HG03354 (cell line): ENCODE measurements around the gene HOXC9.

Experiments used
- ATAC-seq: cut with Tn5 transposase; IDR thresholded peaks from one replicate; pipeline ENCODE4 v1.9.1; 2021; ENCODE audit warnings: mild to moderate bottlenecking; ENCODE audit not compliant: unreplicated experiment, poor library complexity, severe bottlenecking

The HOXC9 gene

GRCh38 chr12:53985692-53985993 is 14.3 kb upstream of the HOXC9 start:
- no peak for ATAC-seq

- ATAC-seq: no peak
These were observed 13.8 kb upstream of the HOXC9 start for GRCh38 chr12:53985994-53986685.

DNA sequence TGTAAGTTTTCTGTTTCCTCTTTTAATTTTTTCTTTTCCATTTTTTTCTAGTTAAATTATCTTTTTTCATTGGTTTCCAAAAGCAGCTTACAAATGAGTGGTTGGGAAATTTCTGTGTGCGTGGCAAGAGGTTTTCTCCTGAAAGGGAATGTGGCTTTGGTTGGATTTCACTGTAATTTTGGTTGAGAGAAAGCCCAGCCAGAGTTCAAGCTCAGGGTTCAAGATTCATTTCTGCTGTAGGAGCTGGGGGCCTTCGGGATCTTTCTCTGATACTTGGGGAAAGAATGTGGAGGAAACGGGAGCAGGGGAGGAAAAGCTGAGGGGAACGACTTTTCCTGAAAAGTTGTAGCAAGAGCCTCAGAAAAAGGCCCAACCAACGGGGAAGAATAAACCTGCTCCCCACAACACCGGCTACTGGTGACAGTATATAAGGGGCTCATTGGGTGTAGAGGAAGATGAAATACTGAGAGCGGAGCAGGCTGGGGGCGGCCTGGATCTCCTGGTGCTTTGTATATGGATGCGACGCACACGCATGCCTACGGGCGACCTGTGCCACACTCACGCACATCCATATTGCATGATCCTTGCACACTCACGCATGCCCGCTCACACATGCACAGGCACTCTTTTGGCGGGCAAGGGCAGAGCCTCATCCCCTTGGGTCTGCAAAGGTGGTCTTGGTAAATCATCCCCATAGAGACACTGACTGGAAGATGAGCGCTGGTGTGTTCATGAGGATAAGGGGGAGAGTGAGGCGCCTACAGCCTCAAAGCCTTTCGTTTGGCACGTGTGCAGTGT is 13.1 kb upstream of the HOXC9 start:
- no peak for ATAC-seq

GRCh38 chr12:53987787-53988230 is 12.2 kb upstream of the HOXC9 start:
- ATAC-seq: no peak

DNA sequence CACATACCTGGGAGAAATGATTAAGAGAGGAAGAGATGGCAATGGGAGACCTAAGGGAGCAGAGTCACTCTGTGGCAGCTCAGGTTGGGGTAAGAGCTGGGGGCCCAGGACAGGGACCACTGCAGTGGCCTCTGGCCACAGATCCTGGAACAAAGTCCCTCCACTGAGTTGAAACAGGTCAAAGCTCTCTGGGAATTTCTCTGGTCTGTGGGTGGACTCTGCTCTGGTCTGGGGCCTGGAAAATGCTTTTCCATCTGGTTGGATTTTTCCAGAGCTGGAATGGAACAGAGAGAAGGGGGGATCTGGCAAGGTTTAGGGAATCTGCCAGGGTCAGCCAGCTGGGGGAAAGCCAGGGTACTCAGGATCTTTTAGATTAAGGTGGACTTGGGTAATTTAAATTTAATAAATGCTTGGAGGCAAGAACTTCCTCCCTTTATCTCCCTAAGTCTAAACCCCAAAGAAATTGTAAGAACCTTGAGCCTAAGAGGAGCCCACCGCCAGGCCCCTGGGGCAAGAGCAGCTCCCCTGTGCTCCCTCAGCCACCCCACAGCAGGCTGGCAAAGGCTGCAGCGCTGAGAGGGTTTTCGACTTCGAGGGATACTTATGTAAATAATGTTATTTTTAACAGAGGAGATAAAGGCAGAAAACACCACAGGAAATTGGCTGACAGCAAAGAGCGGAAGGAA is 11.3 kb upstream of the HOXC9 start:
- ATAC-seq: no peak

- no peak for ATAC-seq
These were observed 10.5 kb upstream of the HOXC9 start for GRCh38 chr12:53989227-53990113.

DNA sequence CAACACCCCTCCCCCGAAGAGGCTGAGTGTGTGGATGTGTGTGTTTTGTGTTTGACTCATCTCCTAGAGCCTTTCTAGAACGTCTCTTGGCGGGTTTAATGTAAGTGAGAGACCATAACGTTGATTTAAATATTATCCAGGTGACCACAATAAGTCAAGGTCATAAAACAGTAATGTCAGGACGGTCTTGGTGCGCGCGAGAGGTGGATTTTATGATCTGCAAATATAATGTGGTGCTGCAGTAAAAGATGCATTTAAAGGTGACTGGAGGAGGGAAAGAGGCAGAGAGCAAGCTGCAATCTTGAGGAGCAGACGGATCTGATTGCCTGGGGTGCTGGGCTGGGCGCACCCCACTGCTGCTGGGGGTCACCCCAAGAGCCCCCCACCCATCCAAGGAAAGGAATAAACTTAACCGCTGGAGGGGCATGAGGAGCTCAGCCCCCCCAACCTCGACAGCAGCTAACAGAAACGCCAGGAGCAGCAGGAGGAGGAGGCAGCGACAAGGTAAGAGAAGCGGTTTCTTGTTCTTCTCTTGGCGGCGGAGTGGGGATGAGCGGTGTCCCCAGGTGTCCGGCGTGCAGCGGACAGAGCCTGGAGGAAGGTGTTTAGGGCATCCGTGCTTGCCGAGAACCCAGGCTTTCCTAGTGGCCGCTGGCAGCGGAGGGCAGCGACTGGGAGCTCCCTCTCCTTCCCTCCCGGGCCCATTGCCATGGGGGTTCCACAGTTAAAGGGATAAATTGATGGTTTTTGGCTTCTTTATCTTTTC is 9.5 kb upstream of the HOXC9 start:
- ATAC-seq: no peak

- no peak for ATAC-seq
These were observed 8.9 kb upstream of the HOXC9 start for GRCh38 chr12:53991077-53991460.

DNA sequence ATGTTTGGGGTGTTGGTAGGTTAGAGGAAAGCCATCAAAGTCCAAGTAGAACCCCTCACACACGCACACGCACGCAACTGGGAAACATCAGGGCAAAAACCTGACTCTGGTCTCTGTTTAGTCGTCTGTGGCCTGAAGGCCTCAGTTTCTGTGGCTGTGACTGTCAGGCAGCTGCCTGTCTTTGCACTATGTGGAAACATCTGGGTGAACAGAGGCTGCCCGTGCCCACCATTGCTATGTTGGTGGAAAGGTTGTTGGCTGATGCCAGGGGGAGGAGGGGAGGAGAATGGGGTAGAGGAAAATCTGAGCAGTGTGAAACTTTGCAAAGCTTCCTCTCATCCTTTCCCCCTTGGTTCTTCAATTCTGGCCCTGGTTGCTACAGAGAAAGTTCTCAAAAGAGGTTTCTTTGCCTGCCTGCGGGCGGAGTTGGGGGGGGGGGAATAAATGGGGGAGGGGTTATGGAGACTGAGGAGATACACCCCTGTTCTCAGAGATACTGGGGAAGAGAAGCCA is 7.5 kb upstream of the HOXC9 start:
- no peak for ATAC-seq

- no peak for ATAC-seq
These were observed 6.6 kb upstream of the HOXC9 start for GRCh38 chr12:53993162-53994008.

DNA sequence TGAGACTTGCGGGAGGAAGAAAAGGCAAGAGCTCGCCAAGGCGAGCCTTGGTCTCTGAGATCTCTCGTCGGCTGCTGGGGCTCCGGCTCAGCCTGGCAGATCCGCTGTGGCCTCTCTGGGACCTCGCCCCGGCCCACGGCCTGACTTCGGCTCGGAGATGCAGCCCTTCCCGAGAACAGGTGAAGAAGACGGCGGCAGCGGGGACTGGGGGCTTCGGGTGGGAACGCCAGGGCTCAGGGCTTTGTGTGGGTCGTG is 6.0 kb upstream of the HOXC9 start:
- no peak for ATAC-seq

DNA sequence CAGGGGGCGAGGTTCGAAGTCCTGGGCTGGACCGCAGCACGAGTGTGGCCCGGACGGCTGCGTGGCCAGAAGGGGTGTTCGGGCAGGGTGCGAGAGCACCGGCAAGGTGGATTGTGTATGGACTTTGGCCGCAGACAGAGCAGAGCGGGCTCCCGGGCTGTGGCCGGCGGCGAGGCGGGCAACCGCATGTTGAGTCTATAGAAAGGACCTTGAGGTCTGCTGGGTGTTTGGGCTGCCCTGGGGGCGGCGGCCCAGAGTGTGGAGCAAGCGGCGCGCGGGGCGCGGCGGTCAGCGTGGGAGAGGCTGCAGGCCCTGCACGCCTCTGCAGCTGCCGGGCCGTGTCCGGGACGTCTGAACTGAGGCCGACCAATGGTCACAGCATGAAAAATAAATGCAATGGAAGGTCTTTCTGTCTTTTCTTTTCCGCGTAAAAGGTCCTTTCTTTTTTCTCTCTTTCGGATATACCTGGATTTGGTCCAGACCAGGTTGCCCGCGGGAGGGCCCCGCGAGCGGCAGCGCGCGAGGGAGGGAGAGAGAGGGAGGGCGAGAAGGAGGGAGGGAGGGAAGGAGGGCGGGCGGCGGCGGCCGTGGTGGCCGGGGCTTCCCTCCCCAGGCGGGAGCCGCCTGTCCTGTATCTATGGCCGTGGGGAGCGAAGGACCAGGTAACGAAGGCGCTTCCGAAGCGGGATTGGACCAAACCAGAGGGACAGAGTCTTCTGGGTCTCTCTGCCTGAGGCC is 5.5 kb upstream of the HOXC9 start:
- no peak for ATAC-seq

GRCh38 chr12:53995002-53995377 is 5.0 kb upstream of the HOXC9 start:
- ATAC-seq: no peak

- ATAC-seq: no peak
These were observed 4.4 kb upstream of the HOXC9 start for GRCh38 chr12:53995378-53996239.

- ATAC-seq: no peak
These were observed 3.4 kb upstream of the HOXC9 start for GRCh38 chr12:53996240-53997203.
